OCI-LY3 (cell line): ENCODE results near the gene TGFB3.

ENCODE experiments used
- CTCF ChIP-seq: fragments of 200-600, 300-600 bp; sonication (generic); IDR thresholded peaks from 2 replicates; pipeline ENCODE4 v1.5.1; 2014; ENCODE audit warnings: antibody characterized with exemption, low read length, low read depth
- EZH2phosphoT487 ChIP-seq: fragments of 200-600 bp; shearing (Covaris generic); IDR thresholded peaks from 2 replicates; pipeline ENCODE4 v1.6.1; 2018; ENCODE audit warnings: antibody characterized with exemption, mixed run types, low read depth

GRCh38 chr14:75946785-75947184, 35.0 kb downstream of the TGFB3 start:
- TF ChIP-seq CTCF (no peak), EZH2phosphoT487 (no peak)
